ENCODE data around the gene RANBP2.
"Not testable (repeated sequence)": the region's sequence is repeated elsewhere in the genome, so short reads cannot be mapped to it uniquely, and the experiment has no call there.

- TF ChIP-seq CTCF (conservative IDR thresholded peaks at IDR 0.05; ENCODE audit: low read depth in 2 of 2); JUNB (IDR thresholded peaks at IDR 0.05; ENCODE audit: unreplicated experiment); POLR2AphosphoS5 (IDR thresholded peaks at IDR 0.05; ENCODE audit: low read depth); NANOG (IDR thresholded peaks at IDR 0.05; ENCODE audit: borderline replicate concordance); EZH2phosphoT487 (IDR thresholded peaks at IDR 0.05; ENCODE audit: unreplicated experiment); EZH2 (IDR thresholded peaks at IDR 0.05; ENCODE audit: low read depth, unreplicated experiment); REST (IDR thresholded peaks at IDR 0.05; ENCODE audit: unreplicated experiment); CREB1 (CRISPR knock-in tag; IDR thresholded peaks at IDR 0.05; ENCODE audit: low read depth); ETS1 (IDR thresholded peaks at IDR 0.05); ZNF331 (CRISPR knock-in tag; IDR thresholded peaks at IDR 0.05; ENCODE audit: low read depth); ZNF114 (CRISPR knock-in tag; IDR thresholded peaks at IDR 0.05): not testable (repeated sequence)
Measured at GRCh38 chr2:108677239-108677744, 42.0 kb upstream of the RANBP2 start.
